Ovary (tissue), 9 donors: ENCODE data around the gene ADCY1. TPM values are rescaled to one million over a fixed set of nuclear protein-coding genes. Genes with fewer than 3 reads are reported as not detected.
"Not testable (repeated sequence)": the region's sequence is repeated elsewhere in the genome, so short reads cannot be mapped to it uniquely, and the experiment has no call there.

Experiments used
- DNase-seq, 5 donors: peaks; one replicate each; pipeline ENCODE4 v3.0.0-alpha.2; 2019 to 2020
- H3K27ac ChIP-seq, 2 donors: fragments of 200-600 bp; one replicate each; pipeline versions ENCODE4 v1.5.1 to v1.8.0; 2019 to 2022
- H3K27me3 ChIP-seq: fragments of 200-600 bp; one replicate; pipeline ENCODE4 v1.8.0; 2022
- H3K36me3 ChIP-seq: fragments of 200-600 bp; sonication (generic); one replicate; pipeline ENCODE4 v1.5.1; 2019
- H3K4me1 ChIP-seq: one replicate; pipeline ENCODE4 v1.8.1; 2013; ENCODE audit warnings: mild to moderate bottlenecking, moderate library complexity; ENCODE audit not compliant: insufficient read depth
- H3K4me3 ChIP-seq: fragments of 200-600 bp; sonication (generic); one replicate; pipeline ENCODE4 v1.5.1; 2017
- H3K9me3 ChIP-seq, 2 donors: fragments of 200-600 bp in 1 of 2; sonication (generic) in 1 of 2; one replicate each; pipeline versions ENCODE4 v1.5.1 to v1.8.1; 2013 to 2019; ENCODE audit warnings: mild to moderate bottlenecking in 1 of 2, moderate library complexity in 1 of 2
- CTCF ChIP-seq, 3 donors: fragments of 450-650 bp in 2 of 3; fragments of 200-600 bp in 1 of 3; IDR thresholded peaks; one replicate each; pipeline versions ENCODE4 v1.5.1 to v1.8.0; 2016 to 2022; ENCODE audit warnings: antibody characterized with exemption in 3 of 3, mild to moderate bottlenecking in 1 of 3
- EP300 ChIP-seq: sonication (generic); formaldehyde crosslinking; IDR thresholded peaks from one replicate; pipeline ENCODE4 v1.6.1; 2017; ENCODE audit warnings: antibody characterized with exemption
- POLR2A ChIP-seq: fragments of 450-650 bp; IDR thresholded peaks from one replicate; pipeline ENCODE4 v1.6.1; 2017; ENCODE audit warnings: antibody characterized with exemption, mild to moderate bottlenecking, moderate library complexity
- WGBS, 3 donors: extraction: QIAGEN DNeasy Blood & Tissue Kit in 1 of 3; methylation state at CpG; one replicate each; pipeline versions ENCODE4 v1.1.5 to v1.1.7; 2013 to 2017; 5-methylcytosine and 5-hydroxymethylcytosine counted together
- intact Hi-C, 4 donors: fragments of 100-400 bp; cut with DNase I; formaldehyde crosslinking; loops; one replicate each; pipeline versions ENCODE4 v1.11.0 to v1.15.1; 2022 to 2023
- polyA plus RNA-seq, 2 donors: library from polyadenylated mRNA; stranded (reverse); fragments of 200-250 nt in 1 of 2; fragments of 350-450 nt in 1 of 2; fragmentation: Illumina TruSeq in 1 of 2; extraction: RNeasy Lipid Tissue Mini Kit (QIAGEN cat#74804) in 1 of 2; gene quantifications; one replicate each; pipeline ENCODE4 v1.2.3, GENCODE V29; 2013 to 2014
- total RNA-seq, 7 donors: library from RNA; depleted of rRNA in 2 of 7; stranded (reverse); fragments of >200 nt in 2 of 7; fragmentation: NEBNext Ultra II Directional in 3 of 7; extraction: Animal tissue kit (Norgen Biotek cat#: 25700) in 3 of 7; gene quantifications; one replicate each; pipeline versions ENCODE4 v1.1.0 to v1.2.4, GENCODE V29; 2016 to 2023
- donor health status: DM: no; HTN: no; CAD: no; lungs with moderate emphysema.
- donor health status: DM: no; HTN: no; CAD: no.
- donor health status: Bipolar disorder and iron deficiency.
- donor health status: DM: yes; HTN: yes; CAD: no.
- donor health status: DM: no; HTN: no; CAD: no.
- donor health status: DM: yes; HTN: yes; CAD: no.

Gene ADCY1
- total and polyA plus RNA-seq, 9 donors: 0.40 to 3.7 (median 1.7) TPM

GRCh38 chr7:45718464-45719330, 144.5 kb downstream of the ADCY1 start:
- no peaks in the 10 kb centered on the region for H3K27me3 ChIP-seq
- no peak overlapping the region for H3K4me3 ChIP-seq
- H3K27ac ChIP-seq: no peak overlapping the region
- no peaks in the 10 kb centered on the region for H3K36me3 ChIP-seq
- WGBS, 3 donors: 47 to 60% (median 51%) methylated on average over 10 to 12 of the region's 12 CpGs
- DNase-seq: no peak
- intact Hi-C loops: no loop called here
- no peaks in the 10 kb centered on the region for H3K9me3 ChIP-seq
- no peak for TF ChIP-seq POLR2A
- TF ChIP-seq EP300: no peak
- TF ChIP-seq CTCF (IDR thresholded peaks at IDR 0.05): no peak
- no peaks in the 10 kb centered on the region for H3K4me1 ChIP-seq

- Histone ChIP-seq H3K27me3 (no peaks in the 10 kb centered on the region), H3K4me3 (no peak overlapping the region), H3K27ac (no peak overlapping the region), H3K36me3 (no peaks in the 10 kb centered on the region), H3K9me3 (peaks cover 0 to 3% of the 10 kb centered on the region in 2 donors), H3K4me1 (no peaks in the 10 kb centered on the region)
- no peak for DNase-seq
- WGBS, 3 donors: 89 to 94% (median 89%) methylated on average over 3 of the region's 3 CpGs
- TF ChIP-seq EP300 (no peak), POLR2A (no peak), CTCF (IDR thresholded peaks at IDR 0.05) (no peak)
- intact Hi-C loops: no loop called here
Observed at GRCh38 chr7:45720989-45721388, 146.8 kb downstream of the ADCY1 start.

- H3K4me1 ChIP-seq: no peaks in the 10 kb centered on the region
- H3K27me3 ChIP-seq: no peaks in the 10 kb centered on the region
- intact Hi-C loops: no loop called here
- DNase-seq: no peak
- peaks cover 0 to 7% of the 10 kb centered on the region in 2 donors for H3K9me3 ChIP-seq
- no peak overlapping the region for H3K4me3 ChIP-seq
- no peak for TF ChIP-seq POLR2A
- TF ChIP-seq CTCF (IDR thresholded peaks at IDR 0.05): no peak
- 81 to 87% (median 83%) methylated on average over 22 of the region's 22 CpGs for WGBS, 3 donors
- H3K36me3 ChIP-seq: no peaks in the 10 kb centered on the region
- no peak overlapping the region for H3K27ac ChIP-seq
Observed at GRCh38 chr7:45721686-45722598, 147.8 kb downstream of the ADCY1 start.

- DNase-seq, H3K4me3 ChIP-seq, H3K27ac ChIP-seq, intact Hi-C loops, H3K4me1 ChIP-seq, H3K36me3 ChIP-seq, H3K27me3 ChIP-seq, H3K9me3 ChIP-seq: not testable (repeated sequence)
- 90 to 96% (median 93%) methylated on average over 2 of the region's 2 CpGs for WGBS, 3 donors
Observed at GRCh38 chr7:45725231-45725630, 151.1 kb downstream of the ADCY1 start.
